BLaER1 treated with 17β-estradiol and CSF1 and Interleukin-3, amounts not matched to agents 10 nM and 100 nM (cell line): Measurements from ENCODE around the gene KCNJ4.
"Not testable (repeated sequence)": the region's sequence is repeated elsewhere in the genome, so short reads cannot be mapped to it uniquely, and the experiment has no call there.

ENCODE experiments used
- H3K27ac ChIP-seq, 11 experiments: shearing (Covaris generic); formaldehyde crosslinking; 2 replicates each; pipeline ENCODE4 v1.8.1; 2022
- H3K27me3 ChIP-seq, 11 experiments: shearing (Covaris generic); formaldehyde crosslinking; 2 replicates each; pipeline ENCODE4 v1.8.1; 2022
- H3K36me3 ChIP-seq, 11 experiments: shearing (Covaris generic); formaldehyde crosslinking; 2 replicates each; pipeline ENCODE4 v1.8.1; 2022
- H3K4me1 ChIP-seq, 10 experiments: shearing (Covaris generic); formaldehyde crosslinking; 2 replicates each; pipeline ENCODE4 v1.8.1; 2022
- H3K4me2 ChIP-seq, 11 experiments: shearing (Covaris generic); formaldehyde crosslinking; 2 replicates each; pipeline ENCODE4 v1.8.1; 2022
- H3K4me3 ChIP-seq, 10 experiments: shearing (Covaris generic); formaldehyde crosslinking; 2 replicates each; pipeline ENCODE4 v1.8.1; 2022
- H3K9ac ChIP-seq, 11 experiments: shearing (Covaris generic); formaldehyde crosslinking; 2 replicates each; pipeline ENCODE4 v1.8.1; 2022
- H3K9me3 ChIP-seq, 11 experiments: shearing (Covaris generic); formaldehyde crosslinking; replicated peaks in 1 of 11; 2 replicates each; pipeline ENCODE4 v1.8.1; 2022
- H4K20me1 ChIP-seq, 11 experiments: shearing (Covaris generic); formaldehyde crosslinking; 2 replicates each; pipeline ENCODE4 v1.8.1; 2022
- Cebpa-rat ChIP-seq, 11 experiments: shearing (Covaris generic); IDR thresholded peaks; 2 replicates each; pipeline ENCODE4 v1.8.1; 2022

Gene KCNJ4

GRCh38 chr22:38406617-38407016 lies 48.4 kb downstream of the KCNJ4 start:
- H3K4me3 ChIP-seq: no peak overlapping the region
- no peaks in the 10 kb centered on the region for H3K36me3 ChIP-seq
- H3K4me1 ChIP-seq: peaks cover 0 to 20% (median 0%) of the 10 kb centered on the region in 10 experiments; a peak in 3 of 20 replicates
- 0 out of 22 replicates have a peak overlapping the region, but pooled peaks of 1 of the 11 experiments have one; percentile 15 for H3K9ac ChIP-seq
- no peak overlapping the region for H3K27ac ChIP-seq
- peak overlapping the region in 2 of 11 experiments; percentile 33 to 46; a peak in 4 of 22 replicates for H3K4me2 ChIP-seq
- H3K9me3 ChIP-seq: peaks cover 4 to 19% (median 13%) of the 10 kb centered on the region in 11 experiments; a peak in 16 of 22 replicates
- no peaks in the 10 kb centered on the region for H4K20me1 ChIP-seq
- peaks cover 0 to 1% (median 0%) of the 10 kb centered on the region in 11 experiments; a peak in 3 of 22 replicates for H3K27me3 ChIP-seq
- no peak for TF ChIP-seq Cebpa-rat (IDR thresholded peaks at IDR 0.05)

DNA sequence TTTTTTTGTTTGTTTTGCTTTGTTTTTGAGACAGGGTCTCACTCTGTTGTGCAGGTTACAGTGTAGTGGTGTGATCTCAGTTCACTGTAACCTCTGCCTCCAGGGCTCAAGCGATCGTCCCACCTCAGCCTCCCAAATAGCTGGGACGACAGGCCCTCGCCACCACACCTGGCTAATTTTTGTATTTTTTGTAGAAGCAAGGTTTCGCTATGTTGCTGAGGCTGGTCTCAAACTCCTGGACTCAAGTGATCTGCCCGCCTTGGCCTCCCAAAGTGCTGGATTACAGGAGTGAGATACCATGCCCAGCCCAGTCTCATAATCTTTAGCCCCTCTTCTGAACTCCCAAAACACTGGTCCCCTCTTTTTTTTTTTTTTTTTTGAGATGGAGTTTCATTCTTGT lies 50.6 kb downstream of the KCNJ4 start:
- Histone ChIP-seq H3K27ac (no peak overlapping the region), H3K36me3 (no peaks in the 10 kb centered on the region), H3K27me3 (peaks cover 0 to 22% (median 14%) of the 10 kb centered on the region in 11 experiments; a peak in 19 of 22 replicates), H3K9me3 (no peaks in the 10 kb centered on the region), H3K9ac (no peak overlapping the region), H4K20me1 (no peaks in the 10 kb centered on the region), H3K4me3 (no peak overlapping the region), H3K4me2 (no peak overlapping the region), H3K4me1 (peaks cover 0 to 23% (median 2%) of the 10 kb centered on the region in 10 experiments; a peak in 5 of 20 replicates)
- TF ChIP-seq Cebpa-rat (IDR thresholded peaks at IDR 0.05): no peak

GRCh38 chr22:38403812-38404211 lies 51.2 kb downstream of the KCNJ4 start:
- Histone ChIP-seq H3K27ac (no peak overlapping the region), H3K4me2 (no peak overlapping the region), H3K9me3 (no peaks in the 10 kb centered on the region), H3K9ac (no peak overlapping the region), H3K4me3 (no peak overlapping the region), H4K20me1 (no peaks in the 10 kb centered on the region), H3K4me1 (peaks cover 0 to 25% (median 5%) of the 10 kb centered on the region in 10 experiments; a peak in 5 of 20 replicates), H3K36me3 (no peaks in the 10 kb centered on the region), H3K27me3 (peaks cover 0 to 26% (median 18%) of the 10 kb centered on the region in 11 experiments; a peak in 19 of 22 replicates)
- no peak for TF ChIP-seq Cebpa-rat (IDR thresholded peaks at IDR 0.05)

GRCh38 chr22:38402204-38402603 lies 52.8 kb downstream of the KCNJ4 start:
- TF ChIP-seq Cebpa-rat (IDR thresholded peaks at IDR 0.05): no peak
- Histone ChIP-seq H3K4me2 (no peak overlapping the region), H3K27ac (no peak overlapping the region), H3K4me3 (no peak overlapping the region), H3K27me3 (peaks cover 0 to 37% (median 30%) of the 10 kb centered on the region in 11 experiments; a peak in 21 of 22 replicates), H3K4me1 (peaks cover 0 to 24% (median 6%) of the 10 kb centered on the region in 10 experiments; a peak in 8 of 20 replicates), H3K36me3 (no peaks in the 10 kb centered on the region), H3K9ac (no peak overlapping the region), H3K9me3 (no peaks in the 10 kb centered on the region), H4K20me1 (peaks cover 0 to 4% (median 0%) of the 10 kb centered on the region in 11 experiments; a peak in 3 of 22 replicates)

DNA sequence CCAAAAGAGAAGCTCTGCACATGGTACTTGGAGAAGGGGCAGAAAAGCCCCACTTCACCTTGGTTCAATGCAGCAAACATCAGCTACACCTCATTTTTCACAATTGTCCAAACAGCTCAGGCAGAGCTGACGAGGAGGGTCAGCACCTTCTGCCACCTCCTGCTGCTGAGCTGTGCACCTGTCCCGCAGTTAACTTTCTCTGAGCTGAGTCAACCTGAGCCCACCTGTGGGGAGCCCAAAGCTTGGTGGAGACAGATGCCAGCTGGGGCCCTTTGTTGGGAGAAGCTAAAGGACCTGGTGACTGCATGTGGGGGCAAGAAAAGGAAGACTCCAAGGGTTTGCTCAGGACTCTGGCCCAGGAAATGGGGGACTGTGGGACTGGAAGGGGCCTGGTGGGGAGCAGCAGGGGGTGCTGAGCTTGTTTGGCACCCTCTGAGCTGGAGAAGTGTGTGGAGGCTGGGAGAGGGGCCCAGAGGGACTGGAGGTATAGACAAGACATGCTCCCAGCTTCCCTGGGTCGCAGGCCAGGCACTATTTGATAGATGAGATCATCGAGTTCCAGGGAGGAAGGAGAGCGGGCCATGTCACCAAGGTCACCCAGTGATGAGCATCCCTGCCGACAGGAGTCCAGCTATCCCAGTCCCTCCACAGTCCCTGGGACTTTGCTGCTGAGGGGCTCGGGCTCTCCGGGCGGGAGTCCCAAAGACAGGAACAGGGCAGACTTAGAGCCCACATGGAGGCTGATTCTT lies 53.5 kb downstream of the KCNJ4 start:
- peaks cover 6 to 44% (median 37%) of the 10 kb centered on the region in 11 experiments for H3K27me3 ChIP-seq
- H3K36me3 ChIP-seq: no peaks in the 10 kb centered on the region
- H4K20me1 ChIP-seq: peaks cover 0 to 11% (median 0%) of the 10 kb centered on the region in 11 experiments; a peak in 6 of 22 replicates
- H3K9ac ChIP-seq: no peak overlapping the region
- TF ChIP-seq Cebpa-rat (IDR thresholded peaks at IDR 0.05): no peak
- H3K4me1 ChIP-seq: peaks cover 5 to 23% (median 13%) of the 10 kb centered on the region in 10 experiments; a peak in 18 of 20 replicates
- no peak overlapping the region for H3K4me2 ChIP-seq
- H3K4me3 ChIP-seq: no peak overlapping the region
- no peak overlapping the region for H3K27ac ChIP-seq
- no peaks in the 10 kb centered on the region for H3K9me3 ChIP-seq

GRCh38 chr22:38400256-38400655 lies 54.7 kb downstream of the KCNJ4 start:
- H4K20me1 ChIP-seq: peaks cover 0 to 17% (median 0%) of the 10 kb centered on the region in 11 experiments; a peak in 6 of 22 replicates
- not testable (repeated sequence) for H3K36me3 ChIP-seq, H3K4me3 ChIP-seq, H3K9ac ChIP-seq, H3K27ac ChIP-seq, H3K9me3 ChIP-seq, H3K4me2 ChIP-seq
- peaks cover 7 to 57% (median 49%) of the 10 kb centered on the region in 11 experiments for H3K27me3 ChIP-seq
- peaks cover 9 to 31% (median 18%) of the 10 kb centered on the region in 10 experiments for H3K4me1 ChIP-seq

DNA sequence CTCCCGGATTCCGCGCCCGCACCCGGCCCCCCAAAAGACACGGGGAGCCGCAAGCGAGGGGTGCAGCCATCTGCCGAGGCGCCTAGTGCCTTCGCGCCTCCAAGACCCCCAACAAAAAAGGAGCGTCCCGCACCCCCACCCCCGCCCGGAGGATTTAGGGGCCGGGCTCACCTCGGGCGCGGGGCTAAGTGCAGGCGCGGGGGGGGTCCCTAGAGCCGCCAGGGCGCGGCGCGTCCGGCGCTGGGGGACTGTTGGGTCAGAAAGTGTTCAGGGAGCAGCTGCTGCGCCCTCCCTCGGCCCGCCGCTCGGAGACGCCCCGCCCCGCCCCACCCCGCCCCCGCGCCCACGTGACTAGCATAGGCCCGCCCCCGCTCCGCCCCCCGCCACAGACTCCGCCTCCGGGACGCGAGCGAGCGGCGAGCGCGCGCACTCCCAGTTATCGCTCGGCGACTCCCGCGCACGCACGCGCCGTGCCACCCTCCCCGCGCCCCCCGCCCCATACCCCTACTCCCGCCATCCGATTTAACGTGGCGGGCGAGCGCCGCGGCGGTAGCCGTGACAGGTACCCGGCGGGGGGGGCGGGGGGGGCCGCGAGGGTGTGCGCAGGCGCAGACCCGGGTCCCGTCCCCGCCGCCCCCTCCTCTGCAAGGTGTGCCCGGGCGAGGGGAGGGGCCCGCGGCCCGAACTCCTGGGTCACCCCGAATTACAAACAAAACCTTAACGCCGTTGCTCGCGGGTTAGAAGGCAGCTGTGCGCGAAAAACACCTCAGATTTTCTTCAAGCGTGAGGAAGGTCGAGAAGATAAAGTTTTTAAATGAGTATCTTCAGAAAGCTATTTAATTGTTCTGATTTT lies 56.2 kb downstream of the KCNJ4 start:
- H3K4me3 ChIP-seq: peak overlapping the region; percentile 67 to 86 (median 77)
- peak overlapping the region; percentile 57 to 97 (median 90) for H3K4me2 ChIP-seq
- peaks cover 0 to 29% (median 2%) of the 10 kb centered on the region in 11 experiments; a peak in 6 of 22 replicates for H4K20me1 ChIP-seq
- H3K36me3 ChIP-seq: no peaks in the 10 kb centered on the region
- H3K9ac ChIP-seq: peak overlapping the region; percentile 74 to 87 (median 85)
- H3K9me3 ChIP-seq: no peaks in the 10 kb centered on the region
- H3K4me1 ChIP-seq: peaks cover 13 to 37% (median 24%) of the 10 kb centered on the region in 10 experiments
- TF ChIP-seq Cebpa-rat (IDR thresholded peaks at IDR 0.05): no peak
- peaks cover 7 to 71% (median 62%) of the 10 kb centered on the region in 11 experiments for H3K27me3 ChIP-seq
- H3K27ac ChIP-seq: peak overlapping the region; percentile 64 to 87 (median 78); a peak in 20 of 22 replicates

DNA sequence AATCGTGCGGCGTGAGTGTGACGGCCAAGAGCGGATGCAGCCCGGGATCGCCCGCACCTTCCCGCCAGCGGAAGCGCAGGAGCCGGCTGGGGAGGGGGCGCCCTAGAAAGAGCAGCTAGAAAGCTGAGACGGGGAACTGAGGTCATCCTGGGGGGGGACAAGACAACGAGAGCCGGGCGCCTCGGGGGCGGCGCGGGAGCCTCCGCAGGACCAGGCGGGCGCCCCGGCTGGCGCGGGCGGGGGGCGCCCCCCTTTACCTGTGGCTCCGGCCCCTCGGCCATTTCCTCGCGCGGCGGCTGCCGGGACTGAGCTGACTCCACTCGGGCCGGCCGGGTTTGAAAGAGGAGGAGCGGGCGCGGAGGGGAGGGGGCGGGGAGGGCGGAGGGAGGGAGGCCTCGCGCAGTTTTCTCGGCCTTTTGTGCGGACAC lies 56.8 kb downstream of the KCNJ4 start:
- peak overlapping the region; percentile 74 to 87 (median 85) for H3K9ac ChIP-seq
- H3K9me3 ChIP-seq, H3K36me3 ChIP-seq: not testable (repeated sequence)
- peaks cover 0 to 35% (median 6%) of the 10 kb centered on the region in 11 experiments; a peak in 6 of 22 replicates for H4K20me1 ChIP-seq
- H3K4me2 ChIP-seq: peak overlapping the region; percentile 67 to 97 (median 91); a peak in 21 of 22 replicates
- H3K4me3 ChIP-seq: peak overlapping the region; percentile 67 to 86 (median 77)
- peaks cover 7 to 77% (median 65%) of the 10 kb centered on the region in 11 experiments for H3K27me3 ChIP-seq
- H3K27ac ChIP-seq: peak overlapping the region; percentile 64 to 87 (median 78); a peak in 21 of 22 replicates
- peaks cover 13 to 37% (median 24%) of the 10 kb centered on the region in 10 experiments for H3K4me1 ChIP-seq
